ENCODE results near the gene CDC42BPA.

- TF ChIP-seq CTCF (IDR thresholded peaks at IDR 0.05 in 2 of 3, conservative IDR thresholded peaks at IDR 0.05 in 1 of 3; ENCODE audit: insufficient read depth in 2 of 3, low read depth in 1 of 3, low read length in 3 of 3): no peak
- TF ChIP-seq CBX2 (IDR thresholded peaks at IDR 0.05; ENCODE audit: insufficient read depth, low read length, poor library complexity, severe bottlenecking): no peak
- no peak for TF ChIP-seq ZBTB8A (IDR thresholded peaks at IDR 0.05; ENCODE audit: partially characterized antibody)
- TF ChIP-seq, protein P1, sequence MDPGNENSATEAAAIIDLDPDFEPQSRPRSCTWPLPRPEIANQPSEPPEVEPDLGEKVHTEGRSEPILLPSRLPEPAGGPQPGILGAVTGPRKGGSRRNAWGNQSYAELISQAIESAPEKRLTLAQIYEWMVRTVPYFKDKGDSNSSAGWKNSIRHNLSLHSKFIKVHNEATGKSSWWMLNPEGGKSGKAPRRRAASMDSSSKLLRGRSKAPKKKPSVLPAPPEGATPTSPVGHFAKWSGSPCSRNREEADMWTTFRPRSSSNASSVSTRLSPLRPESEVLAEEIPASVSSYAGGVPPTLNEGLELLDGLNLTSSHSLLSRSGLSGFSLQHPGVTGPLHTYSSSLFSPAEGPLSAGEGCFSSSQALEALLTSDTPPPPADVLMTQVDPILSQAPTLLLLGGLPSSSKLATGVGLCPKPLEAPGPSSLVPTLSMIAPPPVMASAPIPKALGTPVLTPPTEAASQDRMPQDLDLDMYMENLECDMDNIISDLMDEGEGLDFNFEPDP (CRISPR knock-in tag; IDR thresholded peaks at IDR 0.05): no peak
- no peak for TF ChIP-seq CEBPB (tag; IDR thresholded peaks at IDR 0.05)
Observed at GRCh38 chr1:226976276-226976977, 341.9 kb downstream of the CDC42BPA start.
